Endothelial cell (in vitro differentiated cells): Measurements from ENCODE around the gene SPIRE1. TPM values are rescaled to one million over a fixed set of nuclear protein-coding genes. Genes with fewer than 3 reads are reported as not detected.
"Not testable (repeated sequence)": the region's sequence is repeated elsewhere in the genome, so short reads cannot be mapped to it uniquely, and the experiment has no call there.

Source experiments
- DNase-seq: peaks from one replicate; pipeline ENCODE4 v3.0.0; 2021; ENCODE audit warnings: low spot score
- H3K27ac Mint-ChIP-seq: one replicate; pipeline ENCODE4 v1.8.0; 2021; ENCODE audit warnings: mixed read lengths, inconsistent platforms; ENCODE audit not compliant: unreplicated experiment
- H3K27me3 Mint-ChIP-seq: one replicate; pipeline ENCODE4 v1.8.0; 2021; ENCODE audit warnings: mild to moderate bottlenecking, moderate library complexity, mixed read lengths, inconsistent platforms; ENCODE audit not compliant: unreplicated experiment
- H3K36me3 Mint-ChIP-seq: one replicate; pipeline ENCODE4 v1.8.0; 2021; ENCODE audit warnings: mild to moderate bottlenecking, low read depth, mixed read lengths, inconsistent platforms; ENCODE audit not compliant: unreplicated experiment
- H3K4me1 Mint-ChIP-seq: one replicate; pipeline ENCODE4 v1.8.0; 2021; ENCODE audit warnings: mild to moderate bottlenecking, mixed read lengths, inconsistent platforms; ENCODE audit not compliant: unreplicated experiment
- H3K4me3 Mint-ChIP-seq: one replicate; pipeline ENCODE4 v1.8.0; 2021; ENCODE audit warnings: mild to moderate bottlenecking, mixed read lengths, inconsistent platforms; ENCODE audit not compliant: unreplicated experiment
- H3K9me3 Mint-ChIP-seq: one replicate; pipeline ENCODE4 v1.8.0; 2021; ENCODE audit warnings: mixed read lengths, inconsistent platforms; ENCODE audit not compliant: unreplicated experiment
- CTCF ChIP-seq: fragments of 200-600 bp; sonication (generic); IDR thresholded peaks from one replicate; pipeline ENCODE4 v1.5.0; 2021; ENCODE audit warnings: antibody characterized with exemption; ENCODE audit not compliant: unreplicated experiment
- total RNA-seq: library from RNA; stranded (reverse); fragmentation: NEBNext Ultra II Directional; extraction: Animal tissue kit (Norgen Biotek cat#: 25700); gene quantifications from one replicate; pipeline ENCODE4 v1.2.1, GENCODE V29; 2021; ENCODE audit not compliant: unreplicated experiment

SPIRE1 gene
- total RNA-seq, 1 donor from 2014 or later: 31.3 TPM

GRCh38 chr18:12485479-12486105, 172.3 kb downstream of the SPIRE1 start:
- peaks cover 3% of the 10 kb centered on the region for H3K4me1 Mint-ChIP-seq
- no peak for DNase-seq
- H3K4me3 Mint-ChIP-seq: no peak overlapping the region
- no peaks in the 10 kb centered on the region for H3K27me3 Mint-ChIP-seq
- H3K27ac Mint-ChIP-seq: no peak overlapping the region
- H3K9me3 Mint-ChIP-seq: no peaks in the 10 kb centered on the region
- no peak for TF ChIP-seq CTCF
- H3K36me3 Mint-ChIP-seq: no peaks in the 10 kb centered on the region

DNA sequence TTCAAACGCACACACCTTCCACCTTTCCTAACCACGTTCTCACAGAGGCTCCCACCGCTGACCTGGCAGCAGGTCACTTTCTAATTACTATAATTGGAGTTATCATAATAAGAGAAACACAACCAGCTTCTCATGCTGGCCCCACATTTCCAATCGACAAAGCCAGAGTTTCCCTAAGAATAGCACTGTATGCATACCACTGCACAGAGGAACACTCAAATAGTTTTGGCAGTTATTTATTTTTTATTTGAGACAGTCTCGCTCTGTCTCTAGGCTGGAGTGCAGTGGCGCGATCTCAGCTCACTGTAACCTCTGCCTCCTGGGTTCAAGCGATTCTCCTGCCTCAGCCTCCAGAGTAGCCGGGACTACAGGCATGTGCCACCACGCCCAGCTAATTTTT, 176.0 kb downstream of the SPIRE1 start:
- not testable (repeated sequence) for H3K4me3 Mint-ChIP-seq, H3K9me3 Mint-ChIP-seq, H3K27ac Mint-ChIP-seq, DNase-seq, H3K4me1 Mint-ChIP-seq, H3K27me3 Mint-ChIP-seq
- peaks cover 16% of the 10 kb centered on the region for H3K36me3 Mint-ChIP-seq

DNA sequence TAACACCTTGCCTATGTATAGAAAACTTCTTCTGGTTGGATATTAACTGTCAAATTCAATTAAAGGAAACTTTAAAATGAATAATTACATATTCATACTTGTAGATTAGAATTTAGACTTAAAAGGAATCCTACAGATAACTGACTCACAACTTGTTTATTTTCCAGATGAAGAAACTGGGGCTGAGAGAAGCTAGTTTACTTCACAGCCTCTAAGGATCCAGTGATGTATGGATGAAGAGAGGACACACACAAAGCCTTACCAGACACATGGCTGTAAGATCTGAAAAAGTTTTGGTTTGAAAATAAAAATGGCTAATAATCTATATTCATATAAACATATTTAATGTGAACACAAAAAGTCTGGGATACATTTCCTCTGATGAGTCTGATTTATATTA, 177.9 kb downstream of the SPIRE1 start:
- Mint-ChIP-seq H3K27me3 (no peaks in the 10 kb centered on the region), H3K9me3 (no peaks in the 10 kb centered on the region), H3K4me1 (peaks cover 8% of the 10 kb centered on the region), H3K36me3 (peaks cover 16% of the 10 kb centered on the region), H3K27ac (no peak overlapping the region), H3K4me3 (no peak overlapping the region)
- no peak for TF ChIP-seq CTCF
- DNase-seq: no peak

GRCh38 chr18:12479536-12479935, 178.4 kb downstream of the SPIRE1 start:
- no peak for TF ChIP-seq CTCF
- Mint-ChIP-seq H3K27ac (no peak overlapping the region), H3K4me3 (no peak overlapping the region), H3K36me3 (peaks cover 16% of the 10 kb centered on the region), H3K27me3 (no peaks in the 10 kb centered on the region), H3K9me3 (no peaks in the 10 kb centered on the region), H3K4me1 (peaks cover 8% of the 10 kb centered on the region)
- no peak for DNase-seq

DNA sequence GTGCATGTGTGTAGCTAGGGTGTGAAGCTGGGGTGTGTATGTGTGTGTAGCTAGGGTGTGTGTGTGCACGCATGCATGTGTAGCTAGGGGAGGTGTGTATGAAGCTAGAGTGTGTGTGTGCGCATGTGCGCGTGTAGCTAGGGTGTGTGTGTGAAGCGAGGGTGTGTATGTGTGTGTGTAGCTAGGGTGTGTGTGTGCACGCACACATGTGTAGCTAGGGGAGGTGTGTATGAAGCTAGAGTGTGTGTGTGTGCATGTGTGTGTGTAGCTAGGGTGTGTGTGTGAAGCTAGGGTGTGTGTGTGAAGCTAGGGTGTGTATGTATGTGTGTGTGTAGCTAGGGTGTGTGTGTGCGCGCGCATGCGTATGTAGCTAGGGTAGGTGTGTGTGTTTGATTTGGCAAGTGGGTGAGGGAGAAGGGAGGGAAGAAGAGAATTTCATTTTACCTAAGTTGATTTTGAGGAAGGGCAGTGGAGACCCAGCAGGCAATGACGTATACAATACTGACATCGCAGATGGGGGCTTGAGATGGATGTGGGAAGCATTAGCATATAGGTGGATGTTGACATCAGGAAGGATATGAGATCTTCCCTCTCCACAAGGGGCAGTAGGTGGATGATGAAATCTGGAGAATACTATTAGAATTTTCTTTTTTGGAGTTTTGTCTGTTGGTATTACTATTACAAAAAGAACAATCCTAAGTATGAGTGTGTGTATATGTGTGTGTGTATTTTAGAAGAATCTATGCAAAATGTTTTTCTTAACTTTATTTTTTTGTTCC, 179.4 kb downstream of the SPIRE1 start:
- Mint-ChIP-seq H3K27me3 (peaks cover 2% of the 10 kb centered on the region), H3K9me3 (no peaks in the 10 kb centered on the region), H3K4me1 (peaks cover 8% of the 10 kb centered on the region), H3K36me3 (peaks cover 16% of the 10 kb centered on the region), H3K4me3 (peak overlapping the region; percentile 21), H3K27ac (peak overlapping the region; percentile 62)
- TF ChIP-seq CTCF: no peak
- no peak for DNase-seq
